Right lobe of liver (tissue), 6 donors: ENCODE data around the gene SIRPA. TPM values are rescaled to one million over a fixed set of nuclear protein-coding genes. Genes with fewer than 3 reads are reported as not detected.

Experiments used
- ATAC-seq, 4 donors: fragments of 200-7000 bp; cut with Tn5 transposase; one replicate each; pipeline ENCODE4 v1.9.1; 2020; ENCODE audit warnings: mild to moderate bottlenecking in 4 of 4, moderate library complexity in 4 of 4
- DNase-seq, 3 donors: peaks; one replicate each; pipeline ENCODE4 v3.0.0-alpha.2; 2020
- H3K27ac ChIP-seq, 3 donors: fragments of 200-600 bp; one replicate each; pipeline ENCODE4 v1.8.0; 2022
- H3K27me3 ChIP-seq, 2 donors: fragments of 200-600 bp; one replicate each; pipeline ENCODE4 v1.8.0; 2022
- H3K36me3 ChIP-seq, 4 donors: fragments of 200-600 bp; sonication (generic) in 1 of 4; one replicate each; pipeline versions ENCODE4 v1.5.1 to v1.8.0; 2017 to 2022; ENCODE audit warnings: control low read depth in 1 of 4
- H3K4me1 ChIP-seq, 4 donors: fragments of 200-600 bp; sonication (generic) in 1 of 4; one replicate each; pipeline versions ENCODE4 v1.5.1 to v1.8.0; 2017 to 2022; ENCODE audit warnings: control low read depth in 1 of 4
- H3K4me3 ChIP-seq, 3 donors: fragments of 200-600 bp; one replicate each; pipeline ENCODE4 v1.8.0; 2022
- H3K9me3 ChIP-seq, 4 donors: fragments of 200-600 bp; sonication (generic) in 1 of 4; one replicate each; pipeline versions ENCODE4 v1.5.1 to v1.8.0; 2017 to 2022; ENCODE audit warnings: control low read depth in 1 of 4
- CTCF ChIP-seq, 4 donors: fragments of 200-600 bp in 3 of 4; fragments of 450-650 bp in 1 of 4; IDR thresholded peaks; one replicate each; pipeline versions ENCODE4 v1.5.1 to v1.8.0; 2016 to 2022; ENCODE audit warnings: antibody characterized with exemption in 4 of 4, mild to moderate bottlenecking in 2 of 4
- POLR2A ChIP-seq: fragments of 450-650 bp; IDR thresholded peaks from one replicate; pipeline ENCODE4 v1.6.1; 2017; ENCODE audit warnings: antibody characterized with exemption, mild to moderate bottlenecking
- WGBS: methylation state at CpG from one replicate; pipeline ENCODE4 v1.1.6; 2018; ENCODE audit warnings: low coverage, low lambda C conversion rate; ENCODE audit not compliant: insufficient coverage; ENCODE audit errors: missing lambda C conversion rate; 5-methylcytosine and 5-hydroxymethylcytosine counted together
- intact Hi-C, 2 donors: fragments of 100-400 bp; cut with DNase I; formaldehyde crosslinking; loops; one replicate each; pipeline versions ENCODE4 v1.11.2 to v1.14.1; 2022
- total RNA-seq, 6 experiments: library from RNA; depleted of rRNA in 2 of 6; stranded (reverse); fragments of >200 nt in 2 of 6; fragmentation: NEBNext Ultra II Directional in 3 of 6; extraction: Animal tissue kit (Norgen Biotek cat#: 25700) in 3 of 6; gene quantifications; one replicate each; pipeline versions ENCODE4 v1.1.0 to v1.2.4, GENCODE V29; 2016 to 2023
- donor health status: DM: no; HTN: yes; CAD: no.
- donor health status: DM: no; HTN: no; CAD: no.
- donor health status: DM: no; HTN: no; CAD: no.
- donor health status: DM: no; HTN: yes; CAD: no.
- donor health status: DM: no; HTN: yes; CAD: no.

The SIRPA gene
- total RNA-seq, 6 experiments from 2014 or later = 26.8 to 42.7 (median 34.8) TPM

GRCh38 chr20:1874450-1875182 is 20.6 kb upstream of the SIRPA start:
- peaks cover 0 to 17% (median 6%) of the 10 kb centered on the region in 4 donors for H3K4me1 ChIP-seq
- DNase-seq = peak in 1 of 3 donors; percentile 65
- ATAC-seq = peak; percentile 65 to 85 (median 78)
- H3K4me3 ChIP-seq = no peak overlapping the region
- 48% methylated on average over 15 of the region's 19 CpGs for whole genome bisulfite sequencing
- no peaks in the 10 kb centered on the region for H3K36me3 ChIP-seq
- TF ChIP-seq CTCF (IDR thresholded peaks at IDR 0.05) (no peak), POLR2A (no peak)
- intact Hi-C loops = loop anchor here (10.0 kb wide), 1 partner anchor 60 kb away; no protein-coding TSS in a partner anchor
- no peaks in the 10 kb centered on the region for H3K9me3 ChIP-seq
- H3K27ac ChIP-seq = peak overlapping the region in 2 of 3 donors; percentile 8 to 25
- no peaks in the 10 kb centered on the region for H3K27me3 ChIP-seq

GRCh38 chr20:1875183-1875554 is 20.0 kb upstream of the SIRPA start:
- WGBS = 65% methylated on average over 4 of the region's 4 CpGs
- Histone ChIP-seq H3K4me1 (peaks cover 0 to 21% (median 8%) of the 10 kb centered on the region in 4 donors), H3K27ac (peak overlapping the region in 1 of 3 donors; percentile 8), H3K27me3 (no peaks in the 10 kb centered on the region), H3K9me3 (no peaks in the 10 kb centered on the region), H3K4me3 (no peak overlapping the region), H3K36me3 (no peaks in the 10 kb centered on the region)
- ATAC-seq (no peak), DNase-seq (no peak)
- intact Hi-C loops = loop anchor here (10.0 kb wide), 1 partner anchor 60 kb away; no protein-coding TSS in a partner anchor
- TF ChIP-seq CTCF (IDR thresholded peaks at IDR 0.05) (no peak), POLR2A (no peak)

- Histone ChIP-seq H3K27ac (no peak overlapping the region), H3K4me1 (peaks cover 0 to 27% (median 11%) of the 10 kb centered on the region in 4 donors), H3K36me3 (no peaks in the 10 kb centered on the region), H3K27me3 (no peaks in the 10 kb centered on the region), H3K9me3 (no peaks in the 10 kb centered on the region), H3K4me3 (no peak overlapping the region)
- ATAC-seq = no peak
- TF ChIP-seq POLR2A (no peak), CTCF (IDR thresholded peaks at IDR 0.05) (no peak)
- 72% methylated on average over 4 of the region's 7 CpGs for WGBS
- intact Hi-C loops = loop anchor here (10.0 kb wide), 1 partner anchor 61 kb away; no protein-coding TSS in a partner anchor
- no peak for DNase-seq
Observed at GRCh38 chr20:1875762-1876161, 19.4 kb upstream of the SIRPA start.

GRCh38 chr20:1876217-1876921 is 18.8 kb upstream of the SIRPA start:
- no peaks in the 10 kb centered on the region for H3K36me3 ChIP-seq
- H3K27me3 ChIP-seq = no peaks in the 10 kb centered on the region
- H3K4me1 ChIP-seq = peaks cover 0 to 33% (median 13%) of the 10 kb centered on the region in 4 donors
- DNase-seq (no peak), ATAC-seq (no peak)
- H3K4me3 ChIP-seq = no peak overlapping the region
- 83% methylated on average over 5 of the region's 7 CpGs for WGBS
- no peaks in the 10 kb centered on the region for H3K9me3 ChIP-seq
- no peak overlapping the region for H3K27ac ChIP-seq
- no peak for TF ChIP-seq CTCF (IDR thresholded peaks at IDR 0.05)
- TF ChIP-seq POLR2A = no peak
- intact Hi-C loops = loop anchor here (10.0 kb wide), 1 partner anchor 62 kb away; no protein-coding TSS in a partner anchor
